H1 (cell line): Measurements from ENCODE around the gene MRPL45. TPM values are rescaled to one million over a fixed set of nuclear protein-coding genes. Genes with fewer than 3 reads are reported as not detected.

Experiments
- ASH2L ChIP-seq: fragments of 200-600, 300-600 bp; sonication (generic); IDR thresholded peaks from one replicate; pipeline ENCODE4 v1.7.1; 2017; ENCODE audit warnings: low read length
- HDAC6 ChIP-seq: IDR thresholded peaks from one replicate; pipeline ENCODE4 v1.7.1; 2012; ENCODE audit warnings: low read depth, mild to moderate bottlenecking, inconsistent platforms, low read length, moderate library complexity
- KDM5A ChIP-seq: fragments of 200-600 bp; IDR thresholded peaks from 2 replicates; pipeline ENCODE4 v1.7.1; 2012; ENCODE audit warnings: mild to moderate bottlenecking, low read length, inconsistent platforms, mixed read lengths
- PHF8 ChIP-seq: fragments of 200-600 bp; sonication (generic); conservative IDR thresholded peaks from 2 replicates; pipeline ENCODE4 v1.7.1; 2012; ENCODE audit warnings: low read depth, mild to moderate bottlenecking, inconsistent platforms, low read length, moderate library complexity
- POLR2A ChIP-seq, 2 experiments: IDR thresholded peaks; 1 replicate in 1 of 2; 2 replicates in 1 of 2; pipeline ENCODE4 v1.6.1; 2011; ENCODE audit warnings: low read depth in 2 of 2, low read length in 2 of 2, mild to moderate bottlenecking in 2 of 2; ENCODE audit errors: control extremely low read depth in 1 of 2
- RBBP5 ChIP-seq: IDR thresholded peaks from 2 replicates; pipeline ENCODE4 v1.7.1; 2012; ENCODE audit warnings: low read depth, mild to moderate bottlenecking, inconsistent platforms, low read length, moderate library complexity, borderline replicate concordance
- RFX5 ChIP-seq: IDR thresholded peaks from 2 replicates; pipeline ENCODE4 v1.6.1; 2011; ENCODE audit warnings: low read depth, low read length, improper control_type of control experiment, borderline replicate concordance
- SRF ChIP-seq: IDR thresholded peaks from 2 replicates; pipeline ENCODE4 v1.6.1; 2011; ENCODE audit warnings: mild to moderate bottlenecking, low read depth, low read length, moderate library complexity
- polyA plus RNA-seq, 7 experiments: library from polyadenylated mRNA; depleted of rRNA in 3 of 7; stranded (reverse) in 5 of 7; unstranded in 2 of 7; fragments of >200 nt in 5 of 7; fragments of 200-250 nt in 2 of 7; gene quantifications; 1 replicate in 5 of 7; 2 replicates in 1 of 7; 4 replicates in 1 of 7; pipeline versions ENCODE4 v1.2.1 to v1.2.3, GENCODE V29; 2011 to 2013; ENCODE audit warnings: missing spikeins in 2 of 7, mixed read lengths in 2 of 7
- total RNA-seq: library from RNA; stranded (reverse); fragmentation: NEBNext Ultra II Directional; extraction: Animal tissue kit (Norgen Biotek cat#: 25700); gene quantifications from 2 replicates; pipeline ENCODE4 v1.2.1, GENCODE V29; 2021

Gene MRPL45
- total and polyA plus RNA-seq, 2 of the 8 experiments (the other 6 are each of a cell fraction or from before 2014, with no cell fraction given) = 65.6 to 71.7 TPM

GRCh38 chr17:38344420-38344745, 47.4 kb downstream of the MRPL45 start (continued):
- no peak for TF ChIP-seq RBBP5
- no peak for TF ChIP-seq SRF
- TF ChIP-seq POLR2A (IDR thresholded peaks at IDR 0.05; ENCODE audit: control extremely low read depth in 1 of 2, low read depth in 2 of 2, low read length in 2 of 2) = no peak
- no peak for TF ChIP-seq KDM5A
- TF ChIP-seq ASH2L = no peak
- TF ChIP-seq HDAC6 = no peak
- TF ChIP-seq PHF8 = no peak
- TF ChIP-seq RFX5 = no peak
